Subcutaneous abdominal adipose tissue (tissue), 5 donors: ENCODE results near the gene CELA2B.
"Not testable (repeated sequence)": the region's sequence is repeated elsewhere in the genome, so short reads cannot be mapped to it uniquely, and the experiment has no call there.

Source experiments
- H3K27ac ChIP-seq: one replicate; pipeline ENCODE4 v1.7.0; 2013; ENCODE audit warnings: low read depth, mild to moderate bottlenecking, inconsistent platforms, low read length, moderate library complexity
- H3K27me3 ChIP-seq, 5 donors: one replicate each; pipeline ENCODE4 v1.7.0; 2013; ENCODE audit warnings: low read length in 5 of 5, inconsistent platforms in 1 of 5; ENCODE audit not compliant: control insufficient read depth in 5 of 5, insufficient read depth in 4 of 5
- H3K36me3 ChIP-seq, 5 donors: one replicate each; pipeline ENCODE4 v1.7.0; 2013; ENCODE audit warnings: low read length in 5 of 5; ENCODE audit not compliant: control insufficient read depth in 5 of 5, insufficient read depth in 5 of 5
- H3K4me1 ChIP-seq, 5 donors: one replicate each; pipeline ENCODE4 v1.7.0; 2013; ENCODE audit warnings: low read length in 5 of 5, mild to moderate bottlenecking in 3 of 5, moderate library complexity in 1 of 5; ENCODE audit not compliant: control insufficient read depth in 5 of 5, insufficient read depth in 5 of 5
- H3K4me3 ChIP-seq, 5 donors: one replicate each; pipeline ENCODE4 v1.7.0; 2013; ENCODE audit warnings: low read length in 5 of 5, low read depth in 1 of 5
- H3K9ac ChIP-seq, 5 donors: one replicate each; pipeline ENCODE4 v1.7.0; 2013; ENCODE audit warnings: low read length in 5 of 5, mild to moderate bottlenecking in 4 of 5, moderate library complexity in 3 of 5
- H3K9me3 ChIP-seq, 5 donors: one replicate each; pipeline ENCODE4 v1.7.0; 2013; ENCODE audit warnings: low read length in 5 of 5; ENCODE audit not compliant: control insufficient read depth in 5 of 5
- donor health status: healthy.
- donor health status: healthy.
- donor health status: healthy.
- donor health status: healthy.
- donor health status: healthy.

CELA2B gene

GRCh38 chr1:15466955-15467625 lies 8.8 kb upstream of the CELA2B start:
- not testable (repeated sequence) for H3K36me3 ChIP-seq, H3K4me1 ChIP-seq, H3K27me3 ChIP-seq, H3K9ac ChIP-seq, H3K9me3 ChIP-seq, H3K27ac ChIP-seq, H3K4me3 ChIP-seq

GRCh38 chr1:15468145-15468544 lies 7.8 kb upstream of the CELA2B start:
- H3K27ac ChIP-seq: no peak overlapping the region

GRCh38 chr1:15469361-15469760 lies 6.5 kb upstream of the CELA2B start:
- Histone ChIP-seq H3K9me3 (peaks cover 0 to 7% (median 0%) of the 10 kb centered on the region in 5 donors), H3K4me1 (no peaks in the 10 kb centered on the region), H3K4me3 (no peak overlapping the region), H3K36me3 (no peaks in the 10 kb centered on the region), H3K27ac (no peak overlapping the region), H3K27me3 (no peaks in the 10 kb centered on the region), H3K9ac (no peak overlapping the region)

More at GRCh38 chr1:15468145-15468544, 7.8 kb upstream of the CELA2B start:
- H3K4me1 ChIP-seq: no peaks in the 10 kb centered on the region
- H3K9ac ChIP-seq: no peak overlapping the region
- H3K9me3 ChIP-seq: peaks cover 0 to 7% (median 0%) of the 10 kb centered on the region in 5 donors
- H3K36me3 ChIP-seq: no peaks in the 10 kb centered on the region
- peaks cover 0 to 1% (median 0%) of the 10 kb centered on the region in 5 donors for H3K27me3 ChIP-seq
- no peak overlapping the region for H3K4me3 ChIP-seq

GRCh38 chr1:15469821-15470448 lies 6.0 kb upstream of the CELA2B start:
- H3K9me3 ChIP-seq, H3K36me3 ChIP-seq, H3K27ac ChIP-seq, H3K27me3 ChIP-seq, H3K9ac ChIP-seq, H3K4me3 ChIP-seq, H3K4me1 ChIP-seq: not testable (repeated sequence)

- not testable (repeated sequence) for H3K9ac ChIP-seq, H3K36me3 ChIP-seq, H3K9me3 ChIP-seq, H3K27me3 ChIP-seq, H3K4me3 ChIP-seq, H3K4me1 ChIP-seq, H3K27ac ChIP-seq
Observed at GRCh38 chr1:15471067-15471466, 4.8 kb upstream of the CELA2B start.

GRCh38 chr1:15471723-15472122 lies 4.2 kb upstream of the CELA2B start:
- not testable (repeated sequence) for H3K27ac ChIP-seq, H3K4me1 ChIP-seq, H3K9ac ChIP-seq, H3K9me3 ChIP-seq, H3K36me3 ChIP-seq, H3K4me3 ChIP-seq, H3K27me3 ChIP-seq

- no peak overlapping the region for H3K4me3 ChIP-seq
- H3K4me1 ChIP-seq: no peaks in the 10 kb centered on the region
- H3K9me3 ChIP-seq: peaks cover 0 to 7% (median 0%) of the 10 kb centered on the region in 5 donors
- no peaks in the 10 kb centered on the region for H3K27me3 ChIP-seq
- no peak overlapping the region for H3K27ac ChIP-seq
- no peaks in the 10 kb centered on the region for H3K36me3 ChIP-seq
- no peak overlapping the region for H3K9ac ChIP-seq
Observed at GRCh38 chr1:15472587-15472986, 3.3 kb upstream of the CELA2B start.

GRCh38 chr1:15476927-15477326 lies 1.0 kb downstream of the CELA2B start:
- no peaks in the 10 kb centered on the region for H3K4me1 ChIP-seq
- H3K27ac ChIP-seq: no peak overlapping the region
- H3K9me3 ChIP-seq: no peaks in the 10 kb centered on the region

GRCh38 chr1:15477646-15478212 lies 1.8 kb downstream of the CELA2B start:
- H3K4me3 ChIP-seq: no peak overlapping the region
- no peaks in the 10 kb centered on the region for H3K36me3 ChIP-seq
- no peaks in the 10 kb centered on the region for H3K9me3 ChIP-seq
- no peak overlapping the region for H3K27ac ChIP-seq
- H3K27me3 ChIP-seq: no peaks in the 10 kb centered on the region
- H3K4me1 ChIP-seq: no peaks in the 10 kb centered on the region
- no peak overlapping the region for H3K9ac ChIP-seq

More at GRCh38 chr1:15476927-15477326, 1.0 kb downstream of the CELA2B start:
- Histone ChIP-seq H3K27me3 (no peaks in the 10 kb centered on the region), H3K4me3 (no peak overlapping the region), H3K36me3 (no peaks in the 10 kb centered on the region), H3K9ac (no peak overlapping the region)

GRCh38 chr1:15479654-15480347 lies 3.9 kb downstream of the CELA2B start:
- Histone ChIP-seq H3K36me3 (no peaks in the 10 kb centered on the region), H3K27me3 (no peaks in the 10 kb centered on the region), H3K9me3 (no peaks in the 10 kb centered on the region), H3K4me1 (no peaks in the 10 kb centered on the region), H3K27ac (no peak overlapping the region), H3K4me3 (no peak overlapping the region), H3K9ac (no peak overlapping the region)
